ENCODE results near the gene RNF19B. TPM values are rescaled to one million over a fixed set of nuclear protein-coding genes. Genes with fewer than 3 reads are reported as not detected.
"Not testable (repeated sequence)": the region's sequence is repeated elsewhere in the genome, so short reads cannot be mapped to it uniquely, and the experiment has no call there.

RNF19B gene
- total and polyA plus RNA-seq, 2 of the 8 experiments (the other 6 are each of a cell fraction or from before 2014, with no cell fraction given): 9.2 to 11.2 TPM

- CTCF ChIA-PET (ENCODE audit: partially characterized antibody): interaction anchor here (1.4 to 2.3 kb wide), 4 partner anchors 8 to 29 kb away, joined by 3 to 6 read pairs (median 4); no protein-coding TSS in a partner anchor
- POLR2A ChIA-PET (ENCODE audit: partially characterized antibody): not testable (repeated sequence)
Measured at GRCh38 chr1:32905588-32905987, 59.0 kb downstream of the RNF19B start.

More at GRCh38 chr1:32905588-32905987, 59.0 kb downstream of the RNF19B start:
- H2AK5ac ChIP-seq (ENCODE audit: low read depth, low read length); H3K14ac ChIP-seq (ENCODE audit: insufficient read length); H3K4me2 ChIP-seq (ENCODE audit: insufficient read depth in 1 of 2, low read depth in 2 of 2, low read length in 2 of 2); H3K79me2 ChIP-seq (ENCODE audit: control insufficient read depth in 1 of 2, insufficient read depth in 2 of 2, low read length in 2 of 2); H3K4me3 ChIP-seq (ENCODE audit: extremely low read depth in 1 of 4, insufficient read depth in 2 of 4, low read depth in 3 of 4, low read length in 4 of 4); H3K9me3 ChIP-seq (ENCODE audit: insufficient read depth in 2 of 2, low read depth in 1 of 2, low read length in 1 of 2); H4K5ac ChIP-seq (ENCODE audit: insufficient read length, low read depth, low read length); H3K27ac ChIP-seq (ENCODE audit: low read depth, low read length); H3K79me1 ChIP-seq (ENCODE audit: low read depth, low read length); H3K4me1 ChIP-seq (replicated peaks in 1 of 4; ENCODE audit: control insufficient read depth in 3 of 4, insufficient read depth in 4 of 4, low read length in 3 of 4); H4K91ac ChIP-seq (replicated peaks; ENCODE audit: insufficient read length, low read length); H3K9ac ChIP-seq (replicated peaks in 1 of 4; ENCODE audit: extremely low read depth in 1 of 4, low read depth in 3 of 4, low read length in 3 of 4); H2BK20ac ChIP-seq (ENCODE audit: low read length); H2AFZ ChIP-seq (ENCODE audit: low read length); DNase-seq (ENCODE audit: low read depth in 1 of 2, low spot score in 2 of 2); H4K8ac ChIP-seq (ENCODE audit: extremely low read depth, insufficient read depth, low read length); H2BK120ac ChIP-seq (replicated peaks; ENCODE audit: low read depth, low read length); H2BK5ac ChIP-seq (ENCODE audit: low read depth, low read length); H3K36me3 ChIP-seq (ENCODE audit: control insufficient read depth in 2 of 4, insufficient read depth in 4 of 4, low read length in 3 of 4); H2BK15ac ChIP-seq (ENCODE audit: low read length); H3K23ac ChIP-seq (ENCODE audit: insufficient read length); H3K23me2 ChIP-seq (ENCODE audit: low read depth, low read length); H3K56ac ChIP-seq (replicated peaks; ENCODE audit: insufficient read length, low read depth, low read length); H4K20me1 ChIP-seq (replicated peaks in 1 of 2; ENCODE audit: control insufficient read depth in 1 of 2, insufficient read depth in 2 of 2, low read length in 2 of 2); H3K4ac ChIP-seq (replicated peaks; ENCODE audit: insufficient read length, low read depth, low read length); H2BK12ac ChIP-seq (ENCODE audit: low read depth, low read length); H3K18ac ChIP-seq (ENCODE audit: extremely low read depth, low read length); FAIRE-seq: not testable (repeated sequence)
- H3K27me3 ChIP-seq (replicated peaks in 1 of 4; ENCODE audit: control insufficient read depth in 3 of 4, extremely low read depth in 1 of 4, insufficient read depth in 3 of 4, low read length in 3 of 4): peaks cover 9 to 20% (median 17%) of the 10 kb centered on the region in 4 experiments
- WGBS, 2 experiments (ENCODE audit: extremely low coverage in 1 of 2, insufficient coverage in 1 of 2, insufficient read length in 1 of 2, insufficient replicate concordance in 2 of 2, low coverage in 1 of 2, low lambda C conversion rate in 2 of 2, missing lambda C conversion rate in 1 of 2): 76% methylated on average over 10 of the region's 10 CpGs; no CpG with 5 or more reads in 1 of the 2 experiments
